NCI-H187 (cell line): ENCODE measurements around the gene AK3.
A peak's percentile ranks its signal among the peaks of the same experiment; 100 is the strongest.
"Not testable (repeated sequence)": the region's sequence is repeated elsewhere in the genome, so short reads cannot be mapped to it uniquely, and the experiment has no call there.

Source experiments
- DNase-seq, 2 experiments: peaks; one replicate each; lab custom pipeline; 2025; lab: John Stamatoyannopoulos, UW

The AK3 gene

GRCh38 chr9:4740638-4741364, at the start of gene AK3:
AK3 (minus strand) TSS chr9:4741202; CDS start chr9:4741087, 115 bp downstream.
- peak in 1 of 2 experiments; percentile 44 for DNase-seq

GRCh38 chr9:4788703-4789102, 47.7 kb upstream of the AK3 start:
- no peak for DNase-seq

GRCh38 chr9:4787876-4788275, 46.9 kb upstream of the AK3 start:
- DNase-seq = no peak

GRCh38 chr9:4786599-4786998, 45.6 kb upstream of the AK3 start:
- DNase-seq = no peak

- no peak for DNase-seq
Observed at GRCh38 chr9:4784403-4784802, 43.4 kb upstream of the AK3 start.

- not testable (repeated sequence) for DNase-seq
Observed at GRCh38 chr9:4783191-4783590, 42.2 kb upstream of the AK3 start.

GRCh38 chr9:4781408-4781807, 40.4 kb upstream of the AK3 start:
- DNase-seq = no peak

- no peak for DNase-seq
Observed at GRCh38 chr9:4780651-4781050, 39.6 kb upstream of the AK3 start.

GRCh38 chr9:4774958-4775357, 34.0 kb upstream of the AK3 start:
- not testable (repeated sequence) for DNase-seq

GRCh38 chr9:4774209-4774608, 33.2 kb upstream of the AK3 start:
- no peak for DNase-seq

- no peak for DNase-seq
Observed at GRCh38 chr9:4771788-4772187, 30.8 kb upstream of the AK3 start.

- no peak for DNase-seq
Observed at GRCh38 chr9:4769321-4770080, 28.5 kb upstream of the AK3 start.

GRCh38 chr9:4768681-4769080, 27.7 kb upstream of the AK3 start:
- no peak for DNase-seq

GRCh38 chr9:4764033-4764432, 23.0 kb upstream of the AK3 start:
- DNase-seq = no peak

GRCh38 chr9:4762886-4763541, 22.0 kb upstream of the AK3 start:
- DNase-seq = no peak

- DNase-seq = peak in 1 of 2 experiments; percentile 17
Observed at GRCh38 chr9:4762108-4762885, 21.3 kb upstream of the AK3 start.

GRCh38 chr9:4760122-4760521, 19.1 kb upstream of the AK3 start:
- DNase-seq = no peak

- DNase-seq = no peak
Observed at GRCh38 chr9:4756420-4756819, 15.4 kb upstream of the AK3 start.

GRCh38 chr9:4755026-4755609, 14.1 kb upstream of the AK3 start:
- DNase-seq = no peak

- DNase-seq = not testable (repeated sequence)
Observed at GRCh38 chr9:4754530-4754929, 13.5 kb upstream of the AK3 start.

GRCh38 chr9:4750023-4750673, 9.1 kb upstream of the AK3 start:
- DNase-seq = no peak
